Fibroblast of the conjunctiva (primary cell): ENCODE measurements around the gene COX7A2.

Experiments
- DNase-seq: peaks from one replicate; pipeline ENCODE4 v3.0.0-alpha.2; 2010; ENCODE audit warnings: low read depth

COX7A2 gene

DNA sequence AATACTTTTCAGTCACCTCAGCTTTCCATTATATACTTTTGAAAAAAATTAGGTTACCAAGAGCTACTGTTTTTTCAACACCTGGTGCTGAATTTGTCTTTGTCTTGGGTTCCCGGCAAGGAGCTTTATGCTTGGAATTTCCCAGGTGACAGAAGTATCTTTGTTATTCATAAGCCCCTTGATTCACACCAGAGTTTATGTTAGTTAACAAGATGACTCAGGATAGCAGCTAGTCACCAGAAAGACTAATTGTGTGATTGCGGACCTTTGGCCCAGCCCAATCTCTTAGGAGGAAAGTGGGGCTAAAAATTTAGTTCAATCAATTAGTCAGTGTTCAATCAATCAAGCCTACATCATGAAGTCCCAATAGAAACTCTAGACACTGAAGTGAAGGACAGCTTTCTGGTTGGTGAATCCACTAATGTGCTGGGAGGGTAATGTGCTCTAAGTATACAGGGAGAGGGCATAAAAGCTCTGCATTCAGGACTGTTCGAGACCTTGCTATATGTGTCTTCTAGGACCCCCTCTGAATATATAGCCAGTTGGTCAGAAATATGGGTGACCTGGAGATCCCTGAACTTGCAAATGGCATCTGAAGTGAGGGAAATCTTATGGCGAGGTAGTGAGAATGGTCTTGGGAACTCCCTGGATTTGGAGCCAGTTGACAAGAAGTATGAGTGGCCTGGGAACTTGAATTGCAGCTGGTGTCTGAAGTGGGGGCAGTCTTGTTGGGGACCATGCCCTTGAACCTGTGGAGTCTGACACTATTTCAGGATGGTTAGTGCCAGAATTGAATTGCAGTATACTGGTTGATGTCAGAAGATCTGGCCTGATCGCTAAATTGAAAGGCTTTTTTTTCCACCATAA lies 24.8 kb upstream of the COX7A2 start:
- no peak for DNase-seq

DNA sequence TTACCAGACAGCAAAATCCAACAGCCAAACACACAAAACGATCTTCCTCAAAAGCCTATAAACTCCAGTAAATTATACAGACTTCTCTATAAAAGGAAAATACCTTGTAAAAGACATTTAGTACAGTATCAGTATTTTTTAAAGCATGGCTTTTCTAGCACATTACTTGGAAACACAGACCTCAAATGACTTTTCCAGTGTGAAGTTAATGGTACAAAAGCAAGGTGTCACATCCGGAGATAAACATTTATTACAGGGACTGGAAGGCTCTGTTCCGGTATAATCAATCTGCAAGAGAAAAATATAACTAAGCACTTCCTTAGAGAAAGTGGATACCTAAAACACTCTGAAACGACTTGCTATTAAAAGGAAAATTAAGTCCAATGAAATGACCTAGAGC lies 23.9 kb upstream of the COX7A2 start:
- DNase-seq: no peak

DNA sequence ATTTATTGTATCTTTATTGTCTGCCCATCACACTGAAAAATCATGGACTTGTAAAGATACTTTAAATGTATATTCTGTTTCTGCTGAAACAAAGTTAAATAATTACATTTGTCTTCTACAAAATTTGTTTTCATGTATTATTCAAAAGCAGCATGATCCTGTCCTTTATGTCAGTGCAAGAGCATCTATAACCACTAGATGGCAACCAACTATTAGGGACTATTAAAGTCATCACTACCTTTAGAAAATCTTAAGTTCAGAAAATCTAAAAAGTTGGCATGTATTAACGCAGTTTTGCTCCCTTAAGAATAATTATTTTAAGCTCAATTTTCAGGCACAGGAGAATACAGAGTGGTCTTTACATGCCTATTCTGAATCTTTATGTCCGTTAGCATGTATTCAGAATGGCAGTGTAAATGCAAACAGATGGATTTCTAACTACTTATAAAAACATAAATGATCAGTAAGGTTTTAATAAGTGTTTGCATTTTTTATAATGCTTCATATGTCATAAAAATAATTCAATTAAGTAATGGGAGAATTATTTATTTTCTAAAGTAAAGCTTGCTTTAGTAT lies 23.2 kb upstream of the COX7A2 start:
- peak; percentile 45 for DNase-seq

DNA sequence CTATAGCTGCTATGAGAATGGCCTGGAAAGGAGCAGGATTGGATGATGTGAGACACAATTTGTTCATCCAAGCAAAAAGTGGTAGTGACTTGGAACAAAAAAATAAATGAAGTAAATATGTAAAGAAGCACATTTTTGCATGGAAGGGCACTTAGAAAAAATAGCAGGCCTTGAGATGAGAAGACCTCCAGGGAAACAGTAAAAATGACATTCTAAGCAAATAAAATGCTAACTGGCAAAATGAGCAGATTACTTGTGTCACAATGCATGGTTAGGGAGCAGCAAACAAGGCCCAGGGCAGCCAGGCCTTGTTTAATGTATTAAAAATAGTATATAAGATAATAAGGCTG lies 19.8 kb upstream of the COX7A2 start:
- DNase-seq: no peak

DNA sequence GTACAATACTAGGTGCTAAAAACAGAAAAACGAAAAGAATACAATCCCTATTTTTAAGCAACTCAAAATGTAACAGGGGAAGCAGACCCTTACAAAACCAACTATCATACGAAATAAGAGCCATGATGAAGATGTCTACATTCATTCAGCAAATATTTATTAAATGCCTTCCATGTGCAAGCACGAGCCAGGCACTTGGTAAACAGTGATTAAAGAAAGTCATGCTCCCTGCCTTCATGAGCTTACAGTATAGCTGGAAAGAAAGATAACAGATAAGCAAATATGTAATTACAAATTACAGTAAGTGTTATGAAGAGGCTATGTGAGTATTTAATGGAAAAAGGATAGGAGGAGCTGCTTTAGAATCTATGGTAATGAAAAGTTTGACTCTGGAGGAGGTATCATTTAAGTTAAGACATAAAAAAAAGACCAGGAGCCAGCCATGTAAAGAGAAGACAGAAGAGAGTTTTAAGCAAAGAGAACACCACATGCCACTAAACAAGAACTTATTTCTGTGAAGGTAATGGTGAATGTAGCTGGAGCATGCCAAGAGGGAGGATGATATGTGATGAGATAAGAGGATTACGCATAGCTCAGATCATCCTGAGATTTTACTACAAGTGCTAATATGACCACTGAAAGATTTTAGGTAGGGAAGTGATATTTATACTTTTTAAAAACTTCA lies 19.3 kb upstream of the COX7A2 start:
- DNase-seq: no peak

DNA sequence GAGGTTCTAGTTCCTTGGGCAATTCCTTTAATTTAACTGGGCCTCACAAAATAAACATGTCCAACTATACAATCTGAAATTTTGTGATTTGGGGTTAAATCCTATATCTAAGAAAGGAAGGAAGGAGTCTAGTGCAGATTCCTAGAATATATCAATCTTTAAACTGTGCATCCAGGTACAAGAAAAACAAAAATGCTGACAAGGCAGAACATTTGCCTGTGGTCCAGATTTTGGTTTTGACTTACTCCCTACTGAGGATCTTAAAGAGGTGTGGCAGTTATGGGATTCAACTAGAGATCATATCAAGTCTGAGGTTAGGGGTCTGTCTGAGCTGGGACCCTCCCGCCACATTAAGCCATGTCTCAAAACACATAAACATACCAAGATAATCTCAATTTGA lies 17.7 kb upstream of the COX7A2 start:
- DNase-seq: no peak

DNA sequence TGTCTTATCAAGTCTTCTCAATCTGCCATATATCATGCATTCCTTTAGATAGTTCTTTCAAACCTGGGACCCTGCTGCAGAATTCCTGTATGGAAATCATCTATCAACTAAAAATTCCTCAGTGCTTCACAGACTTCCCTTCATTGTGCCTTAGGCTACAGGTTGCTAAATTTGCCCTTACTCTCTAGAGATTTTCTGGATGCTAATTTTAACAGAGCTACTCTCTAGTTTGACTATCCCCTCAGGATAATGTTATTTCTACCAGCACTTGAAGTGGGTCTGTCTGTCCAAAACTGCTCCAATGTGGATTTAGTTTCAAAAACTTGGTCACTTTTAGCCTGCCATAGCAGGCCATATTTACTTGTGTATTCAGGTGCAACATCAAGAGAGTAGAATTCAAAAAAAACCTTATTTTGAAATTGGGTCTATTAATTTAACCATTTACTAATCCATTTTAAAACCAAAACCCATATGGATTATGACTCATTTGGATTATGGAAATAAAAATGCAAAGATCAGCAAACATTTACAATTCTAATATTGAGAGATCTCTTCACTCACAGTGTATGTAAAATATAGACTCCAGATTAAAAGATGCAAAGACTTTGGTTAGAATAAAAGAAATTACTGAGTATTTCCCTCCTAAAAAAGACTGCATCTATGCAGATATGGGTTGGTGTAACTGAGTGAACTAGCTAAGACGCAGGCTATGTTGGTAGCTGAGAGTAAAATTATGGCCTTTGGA lies 13.9 kb upstream of the COX7A2 start:
- DNase-seq: no peak

DNA sequence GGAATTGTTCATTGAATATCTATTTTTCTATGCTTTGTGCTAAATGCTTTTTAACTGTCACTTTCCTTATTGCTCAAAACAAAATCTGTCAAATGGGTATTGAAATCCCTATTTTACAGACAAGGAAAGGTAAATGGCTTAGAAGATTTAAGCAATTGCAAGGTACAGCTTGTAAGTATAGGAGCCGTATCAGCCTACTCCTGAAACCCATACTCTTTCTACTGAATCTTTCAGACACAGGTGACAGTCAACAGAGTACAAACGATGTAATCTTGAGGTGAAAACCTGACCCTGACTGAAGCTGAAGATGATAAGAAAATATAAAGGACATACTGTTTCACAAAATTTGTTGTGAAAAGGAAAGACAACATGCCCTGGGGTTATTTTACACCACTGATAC lies 7.0 kb upstream of the COX7A2 start:
- DNase-seq: no peak

DNA sequence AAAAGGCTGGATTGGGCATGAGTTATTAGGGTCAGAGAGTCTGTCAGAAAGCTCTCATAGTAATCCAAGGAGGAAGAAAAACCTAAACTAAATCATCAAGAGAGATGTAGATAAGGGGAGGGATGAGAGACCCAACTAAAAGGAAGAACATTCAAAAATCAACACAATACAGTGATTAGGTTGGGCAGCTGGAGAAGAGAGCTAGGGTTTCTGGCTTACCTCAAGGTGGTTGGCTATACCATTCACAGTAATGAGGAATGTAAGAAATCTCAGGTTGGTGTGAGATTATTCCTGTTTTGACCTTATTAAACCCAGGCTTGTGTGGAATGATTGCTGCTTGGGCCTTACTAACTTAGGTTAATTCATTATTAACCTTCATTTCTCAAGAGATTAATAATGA lies 6.2 kb upstream of the COX7A2 start:
- no peak for DNase-seq

DNA sequence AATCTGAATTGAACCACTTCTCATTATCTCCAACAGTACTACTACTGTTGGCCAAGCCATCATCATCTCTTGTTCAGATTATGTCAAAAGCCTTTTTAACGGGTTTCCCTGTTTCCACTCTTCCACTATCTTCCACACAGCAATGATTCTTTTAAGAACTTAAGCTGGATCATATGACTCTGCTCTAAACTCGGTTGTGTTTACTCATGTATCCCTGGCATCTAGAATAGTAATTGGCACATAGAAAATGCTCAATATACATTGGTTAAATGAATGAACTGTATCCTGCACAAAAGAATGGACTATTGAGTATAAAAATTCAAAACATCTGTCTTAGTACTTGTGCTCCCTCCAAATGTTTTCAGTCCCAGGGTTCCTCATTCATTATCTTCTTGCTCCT lies 2.8 kb upstream of the COX7A2 start:
- no peak for DNase-seq

DNA sequence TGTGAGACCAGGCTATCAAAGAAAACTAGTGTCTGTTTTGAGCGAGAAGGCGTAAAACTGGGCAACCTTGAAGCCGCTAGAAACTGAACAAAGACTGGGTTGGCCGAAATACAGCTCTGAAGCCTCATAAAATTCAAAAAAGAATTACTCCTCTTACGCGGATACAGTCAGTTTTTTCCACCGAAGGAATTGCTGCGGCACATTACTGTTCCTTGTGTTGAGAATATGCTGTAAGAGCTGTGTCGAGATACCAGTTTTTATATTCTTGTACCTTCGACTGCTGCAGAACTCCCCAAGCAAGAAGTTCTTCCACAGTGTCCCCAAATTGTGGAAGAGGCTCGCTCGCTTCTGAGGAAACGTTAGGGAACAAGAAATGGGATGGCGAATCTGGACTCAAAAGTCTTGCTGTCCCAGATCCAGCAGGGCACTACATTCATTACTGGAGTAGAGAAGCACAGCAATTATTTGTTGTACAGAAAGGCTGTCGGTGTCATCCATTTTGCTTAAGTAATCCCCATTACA lies 523 bp upstream of the COX7A2 start:
- DNase-seq: no peak

DNA sequence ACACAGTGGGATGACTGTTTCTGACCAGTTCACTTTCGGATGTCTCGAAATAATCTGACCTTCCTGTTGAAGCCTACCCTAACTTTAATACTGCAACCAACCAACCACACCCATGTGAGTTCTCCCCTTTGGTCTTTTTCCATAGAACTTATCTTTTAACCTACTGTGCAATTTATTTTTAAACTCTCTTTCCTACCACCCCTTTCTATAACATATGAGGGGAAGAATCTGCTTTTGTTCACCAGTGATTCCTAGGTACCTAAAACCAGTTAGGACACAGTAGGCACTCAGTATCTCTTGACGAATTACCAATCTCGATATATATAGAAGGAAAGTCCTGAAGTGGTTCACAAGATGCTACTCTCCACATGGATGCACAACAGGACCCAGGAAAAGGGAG lies 7.0 kb downstream of the COX7A2 start:
- no peak for DNase-seq

DNA sequence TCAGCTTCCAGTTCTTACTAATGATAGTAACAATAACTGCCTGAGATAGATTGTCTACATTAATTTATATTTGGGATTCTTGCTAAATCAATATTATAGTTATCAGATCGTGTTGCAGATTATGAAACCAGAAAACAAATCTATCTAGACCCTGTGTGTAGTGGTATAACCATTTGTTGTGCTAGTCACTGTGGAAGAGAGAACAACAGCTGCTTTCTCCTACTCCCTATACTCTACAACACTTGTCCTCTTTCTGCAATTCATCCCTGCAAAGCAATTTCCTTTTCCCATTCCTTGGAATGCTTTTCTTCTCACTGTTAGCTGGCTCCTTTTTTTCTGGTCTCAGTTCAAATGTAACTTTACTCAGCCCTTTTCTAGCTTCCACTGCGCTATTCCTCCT lies 8.3 kb downstream of the COX7A2 start:
- DNase-seq: no peak

DNA sequence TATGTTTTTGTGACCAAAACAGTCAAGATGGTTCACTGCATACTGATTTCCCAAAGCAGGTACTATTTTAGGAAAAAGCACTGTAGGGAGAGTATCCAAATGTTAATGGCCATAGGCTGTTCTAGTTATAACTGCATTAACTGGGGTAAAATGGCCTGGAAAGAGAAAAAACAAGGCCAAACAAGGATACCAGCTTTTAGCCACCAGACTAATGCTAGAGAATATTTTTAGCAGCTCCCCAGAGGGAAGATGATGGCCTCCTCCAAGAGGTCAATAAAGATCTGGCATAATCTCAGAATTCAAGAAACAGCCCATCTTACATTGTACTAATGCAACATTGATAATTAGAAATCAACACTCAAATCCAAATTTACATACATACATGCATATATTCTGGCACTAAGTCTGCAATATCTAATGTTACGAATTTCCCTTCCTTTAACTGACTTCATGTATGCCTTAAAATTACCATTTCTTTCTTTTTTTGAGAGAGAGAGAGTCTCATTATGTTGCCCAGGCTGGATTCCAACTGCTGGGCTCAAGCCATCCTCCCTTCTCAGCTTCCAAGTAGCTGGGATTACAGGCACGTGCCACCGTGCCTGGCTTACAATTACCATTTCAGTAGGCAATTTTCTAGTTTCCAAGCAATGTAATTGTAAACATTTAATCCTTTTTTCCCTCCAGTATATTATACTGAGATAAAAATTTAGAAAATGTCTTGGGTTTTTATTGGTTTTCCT lies 9.3 kb downstream of the COX7A2 start:
- DNase-seq: no peak

DNA sequence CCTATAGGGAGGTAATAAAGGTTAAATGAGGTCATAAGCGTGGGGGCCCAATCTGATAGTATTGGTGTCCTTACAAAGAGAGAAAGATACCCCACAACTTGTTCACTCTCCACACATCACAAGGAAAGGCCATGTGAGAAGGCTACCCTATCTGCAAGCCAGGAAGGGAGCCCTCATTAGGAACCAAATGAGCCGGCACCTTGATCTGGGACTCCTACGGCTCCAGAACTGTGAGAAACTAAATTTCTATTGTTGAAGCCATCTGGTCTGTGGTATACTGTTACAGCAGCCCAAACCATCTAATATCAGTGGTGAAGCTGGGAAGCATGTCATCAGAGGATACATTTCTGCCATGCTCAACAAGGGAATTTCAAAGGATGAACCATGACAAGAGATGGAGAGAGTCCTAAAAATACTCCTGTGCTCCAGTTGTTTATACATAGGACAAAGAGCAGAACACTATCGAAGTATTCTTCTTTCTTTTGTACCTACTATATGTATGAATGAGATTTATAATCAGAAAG lies 10.4 kb downstream of the COX7A2 start:
- no peak for DNase-seq

DNA sequence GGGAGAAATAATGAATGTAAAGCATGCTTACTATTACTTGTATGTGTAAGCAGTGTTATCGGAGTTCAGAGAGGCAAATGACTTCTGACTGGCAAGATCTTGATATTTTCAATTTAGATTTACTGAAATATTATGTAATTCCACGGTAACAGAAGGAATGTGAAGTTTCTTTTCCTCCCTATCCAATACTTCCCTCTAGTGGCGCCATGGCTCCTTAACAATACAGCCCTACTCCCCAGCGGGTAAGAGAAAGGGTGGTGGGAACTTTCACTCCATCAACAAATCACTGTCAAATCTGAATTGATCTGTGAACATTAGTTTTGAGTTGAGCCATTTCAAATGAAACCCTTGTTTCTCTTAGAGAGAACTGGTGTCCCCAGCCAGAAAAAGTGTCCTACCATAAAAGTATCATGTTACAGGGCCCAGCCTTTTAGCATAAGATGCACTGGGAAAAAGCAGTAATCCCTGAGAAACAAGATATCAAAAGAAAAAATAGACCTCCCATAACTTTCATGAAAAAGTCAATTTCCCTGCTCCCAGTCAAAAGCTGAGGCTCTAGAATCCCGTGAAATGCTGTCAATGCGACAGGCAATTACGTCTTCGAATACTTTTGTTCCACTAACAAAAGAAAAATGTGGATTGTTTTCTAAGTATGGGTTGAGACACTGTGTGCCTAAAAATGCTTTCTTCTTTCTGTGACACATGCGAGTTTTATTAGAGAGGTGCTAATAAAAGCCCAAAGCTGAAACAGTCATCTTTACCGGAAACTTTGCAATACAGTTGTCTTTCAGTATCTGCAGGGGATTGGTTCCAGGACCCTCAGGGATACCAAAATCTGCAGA lies 12.9 kb downstream of the COX7A2 start:
- DNase-seq: peak; percentile 57

DNA sequence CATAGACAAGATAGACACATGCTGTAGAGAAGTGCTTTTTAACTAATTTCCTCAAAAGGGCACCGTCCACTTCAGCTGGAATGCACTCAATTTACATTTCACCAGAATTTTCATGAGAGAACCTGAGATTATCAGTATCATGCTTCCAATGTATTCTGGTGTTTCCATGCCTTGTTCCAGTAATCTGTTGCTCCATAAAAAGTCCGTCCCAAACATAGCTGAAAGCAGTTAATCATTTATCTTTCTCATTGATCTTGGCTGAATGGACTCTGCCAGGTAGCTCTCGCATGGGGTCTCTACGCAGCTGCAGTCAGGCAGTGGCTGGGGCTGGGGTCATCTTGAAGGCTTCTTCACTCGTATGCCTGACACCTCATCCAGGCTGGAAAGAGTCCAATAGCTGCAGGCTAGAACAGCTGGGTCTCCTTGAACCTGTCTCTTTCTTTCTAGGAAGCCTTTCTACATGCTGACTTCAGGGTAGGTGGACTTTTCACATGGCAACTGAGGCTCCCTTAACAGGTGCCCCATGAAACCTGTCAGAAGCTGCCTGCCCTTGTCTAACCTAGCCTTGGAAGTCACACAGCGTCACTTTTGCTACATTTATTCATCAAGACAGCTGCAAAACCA lies 19.2 kb downstream of the COX7A2 start:
- DNase-seq: no peak

DNA sequence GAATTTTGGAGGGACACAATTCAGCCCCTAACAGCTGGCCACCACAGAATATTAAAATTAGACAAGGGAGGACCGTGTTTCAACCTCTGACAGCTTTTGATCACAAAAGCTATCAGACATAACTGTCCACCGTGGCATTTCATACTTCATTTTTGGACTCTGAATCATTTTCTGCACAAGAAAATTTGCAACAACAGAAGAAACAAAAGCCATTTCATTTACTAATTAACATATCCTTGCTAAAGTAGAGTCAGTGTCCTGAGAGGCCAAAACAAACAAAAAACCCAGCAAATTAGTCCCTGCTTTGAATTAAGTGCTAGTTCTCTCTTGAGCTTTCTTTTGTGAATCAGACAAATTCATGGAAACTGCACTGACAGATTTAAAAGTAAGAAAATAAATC lies 20.2 kb downstream of the COX7A2 start:
- DNase-seq: no peak

DNA sequence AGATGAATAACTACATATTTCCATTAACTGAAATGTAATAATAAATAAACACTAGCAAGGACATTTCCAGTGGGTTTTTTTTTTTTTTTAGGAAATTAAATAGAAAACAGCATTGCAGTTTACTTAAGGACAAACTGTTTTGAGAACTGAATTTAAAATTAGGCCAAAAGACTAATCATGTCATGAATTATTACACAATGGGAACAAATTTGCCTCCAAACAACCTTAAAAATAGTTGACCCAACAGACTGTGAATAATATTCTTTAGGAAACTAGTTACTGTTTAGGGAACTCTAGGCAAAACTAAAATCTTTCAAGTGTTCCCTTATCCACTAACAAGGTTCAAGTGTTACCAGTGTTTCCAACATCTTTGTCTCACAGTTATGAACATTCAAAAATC lies 21.3 kb downstream of the COX7A2 start:
- DNase-seq: no peak

DNA sequence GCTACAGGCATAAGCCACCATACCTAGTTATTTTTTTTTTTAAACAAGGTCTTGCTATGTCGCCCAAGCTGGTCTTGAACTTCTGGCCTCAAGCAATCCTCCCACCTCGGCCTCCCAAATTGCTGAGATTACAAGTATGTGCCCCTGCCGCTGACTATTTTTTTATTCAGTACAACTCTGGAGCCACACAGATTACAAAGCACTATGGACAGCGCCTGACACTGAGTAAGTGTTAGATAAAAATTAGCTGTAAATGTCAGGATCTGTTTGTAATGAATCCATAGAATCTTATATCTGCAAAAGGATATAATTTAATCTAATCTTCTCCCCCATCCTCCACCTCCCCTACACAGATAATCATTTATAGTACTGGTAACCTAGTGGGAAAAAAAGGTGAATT lies 22.5 kb downstream of the COX7A2 start:
- no peak for DNase-seq
